SK-N-SH treated with all-trans-retinoic acid at 6 μM for 48 hours (cell line): ENCODE data around the gene MACROD1.

Experiments
- ARNTL ChIP-seq: fragments of 450-650 bp; formaldehyde crosslinking; IDR thresholded peaks from 2 replicates; pipeline ENCODE4 v1.5.0; 2020; ENCODE audit warnings: low read depth, mild to moderate bottlenecking, moderate library complexity, borderline replicate concordance
- BACH2 ChIP-seq: fragments of 250-450 bp; sonication (Bioruptor Pico); IDR thresholded peaks from 2 replicates; pipeline ENCODE4 v1.9.0; 2021; ENCODE audit warnings: mild to moderate bottlenecking, borderline replicate concordance
- ESRRG ChIP-seq: fragments of 250-450 bp; sonication (Bioruptor Pico); IDR thresholded peaks from 2 replicates; pipeline ENCODE4 v1.6.1; 2021; ENCODE audit warnings: mild to moderate bottlenecking
- PPARA ChIP-seq: fragments of 250-450 bp; sonication (Bioruptor Pico); IDR thresholded peaks from 2 replicates; pipeline ENCODE4 v1.5.0; 2020; ENCODE audit warnings: mild to moderate bottlenecking, borderline replicate concordance
- RARB ChIP-seq: fragments of 250-450 bp; sonication (Bioruptor Pico); IDR thresholded peaks from 2 replicates; pipeline ENCODE4 v1.8.0; 2021; ENCODE audit warnings: mild to moderate bottlenecking, moderate library complexity
- SNAI2 ChIP-seq: fragments of 250-450 bp; sonication (Bioruptor Pico); IDR thresholded peaks from 2 replicates; pipeline ENCODE4 v1.5.0; 2020; ENCODE audit warnings: mild to moderate bottlenecking, moderate library complexity
- TOX ChIP-seq: fragments of 250-450 bp; sonication (Bioruptor Pico); IDR thresholded peaks from 2 replicates; pipeline ENCODE4 v1.8.0; 2021; ENCODE audit warnings: mild to moderate bottlenecking, moderate library complexity, borderline replicate concordance
- ZC3H10 ChIP-seq: fragments of 250-450 bp; sonication (Bioruptor Pico); IDR thresholded peaks from 2 replicates; pipeline ENCODE4 v1.5.1; 2021; ENCODE audit warnings: mild to moderate bottlenecking, moderate library complexity
- ZFP3 ChIP-seq: fragments of 250-450 bp; sonication (Bioruptor Pico); IDR thresholded peaks from 2 replicates; pipeline ENCODE4 v1.5.0; 2020; ENCODE audit warnings: mild to moderate bottlenecking, moderate library complexity
- ZFP30 ChIP-seq: fragments of 450-650 bp; formaldehyde crosslinking; IDR thresholded peaks from 2 replicates; pipeline ENCODE4 v1.5.0; 2022; ENCODE audit warnings: mild to moderate bottlenecking, moderate library complexity
- ZNF565 ChIP-seq: fragments of 450-650 bp; formaldehyde crosslinking; conservative IDR thresholded peaks from 2 replicates; pipeline ENCODE4 v1.5.0; 2020; ENCODE audit warnings: low read depth, mild to moderate bottlenecking, moderate library complexity
- ZNF8 ChIP-seq: fragments of 450-650 bp; formaldehyde crosslinking; IDR thresholded peaks from 2 replicates; pipeline ENCODE4 v1.5.0; 2020; ENCODE audit warnings: mild to moderate bottlenecking, moderate library complexity
- TF ChIP-seq, protein P1 (sequence below): fragments of 250-450 bp; sonication (Bioruptor Pico); IDR thresholded peaks from 2 replicates; pipeline ENCODE4 v1.5.1; 2020; ENCODE audit warnings: low read depth, mild to moderate bottlenecking, moderate library complexity
- TF ChIP-seq, protein P2 (sequence below): fragments of 250-450 bp; sonication (Bioruptor Pico); IDR thresholded peaks from 2 replicates; pipeline ENCODE4 v1.8.0; 2020; ENCODE audit warnings: mild to moderate bottlenecking, moderate library complexity, borderline replicate concordance

DNA sequence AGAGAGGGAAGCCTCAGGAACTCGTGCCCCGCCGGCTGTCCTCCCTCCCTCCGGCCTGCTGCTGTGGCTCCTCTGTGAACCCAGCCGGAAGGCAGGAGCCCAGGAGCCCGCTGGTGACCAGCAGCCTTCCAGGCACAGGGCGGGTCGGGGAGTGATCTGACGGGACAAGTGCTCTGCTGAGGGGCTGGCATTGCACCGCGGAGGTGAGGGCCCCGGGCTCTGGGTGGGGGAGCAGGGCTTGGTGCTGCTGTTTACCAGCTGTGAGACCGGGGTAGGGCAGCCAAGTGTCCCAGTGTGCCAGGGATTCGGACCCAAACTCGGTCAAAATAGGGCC is 76.9 kb downstream of the MACROD1 start:
- no peak for TF ChIP-seq ZFP3
- TF ChIP-seq, protein P1, sequence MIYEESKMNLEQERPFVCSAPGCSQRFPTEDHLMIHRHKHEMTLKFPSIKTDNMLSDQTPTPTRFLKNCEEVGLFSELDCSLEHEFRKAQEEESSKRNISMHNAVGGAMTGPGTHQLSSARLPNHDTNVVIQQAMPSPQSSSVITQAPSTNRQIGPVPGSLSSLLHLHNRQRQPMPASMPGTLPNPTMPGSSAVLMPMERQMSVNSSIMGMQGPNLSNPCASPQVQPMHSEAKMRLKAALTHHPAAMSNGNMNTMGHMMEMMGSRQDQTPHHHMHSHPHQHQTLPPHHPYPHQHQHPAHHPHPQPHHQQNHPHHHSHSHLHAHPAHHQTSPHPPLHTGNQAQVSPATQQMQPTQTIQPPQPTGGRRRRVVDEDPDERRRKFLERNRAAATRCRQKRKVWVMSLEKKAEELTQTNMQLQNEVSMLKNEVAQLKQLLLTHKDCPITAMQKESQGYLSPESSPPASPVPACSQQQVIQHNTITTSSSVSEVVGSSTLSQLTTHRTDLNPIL (CRISPR knock-in tag) = no peak
- no peak for TF ChIP-seq ZFP30 (CRISPR knock-in tag)
- no peak for TF ChIP-seq BACH2 (CRISPR knock-in tag)
- TF ChIP-seq PPARA (CRISPR knock-in tag) = no peak
- TF ChIP-seq, protein P2, sequence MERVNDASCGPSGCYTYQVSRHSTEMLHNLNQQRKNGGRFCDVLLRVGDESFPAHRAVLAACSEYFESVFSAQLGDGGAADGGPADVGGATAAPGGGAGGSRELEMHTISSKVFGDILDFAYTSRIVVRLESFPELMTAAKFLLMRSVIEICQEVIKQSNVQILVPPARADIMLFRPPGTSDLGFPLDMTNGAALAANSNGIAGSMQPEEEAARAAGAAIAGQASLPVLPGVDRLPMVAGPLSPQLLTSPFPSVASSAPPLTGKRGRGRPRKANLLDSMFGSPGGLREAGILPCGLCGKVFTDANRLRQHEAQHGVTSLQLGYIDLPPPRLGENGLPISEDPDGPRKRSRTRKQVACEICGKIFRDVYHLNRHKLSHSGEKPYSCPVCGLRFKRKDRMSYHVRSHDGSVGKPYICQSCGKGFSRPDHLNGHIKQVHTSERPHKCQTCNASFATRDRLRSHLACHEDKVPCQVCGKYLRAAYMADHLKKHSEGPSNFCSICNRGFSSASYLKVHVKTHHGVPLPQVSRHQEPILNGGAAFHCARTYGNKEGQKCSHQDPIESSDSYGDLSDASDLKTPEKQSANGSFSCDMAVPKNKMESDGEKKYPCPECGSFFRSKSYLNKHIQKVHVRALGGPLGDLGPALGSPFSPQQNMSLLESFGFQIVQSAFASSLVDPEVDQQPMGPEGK (CRISPR knock-in tag) = no peak
- TF ChIP-seq ESRRG = no peak
- TF ChIP-seq ZNF565 = no peak
- TF ChIP-seq ZC3H10 = no peak
- no peak for TF ChIP-seq ARNTL (CRISPR knock-in tag)
- TF ChIP-seq ZNF8 (CRISPR knock-in tag) = no peak
- no peak for TF ChIP-seq SNAI2 (CRISPR knock-in tag)
- TF ChIP-seq RARB = no peak
- TF ChIP-seq TOX (CRISPR knock-in tag) = no peak
